22Rv1 (cell line): ENCODE measurements around the gene FGGY.

Source experiments
- H3K27ac ChIP-seq: fragments of 450-650 bp; 2 replicates; pipeline ENCODE4 v1.5.1; 2017
- CTCF ChIP-seq: fragments of 450-650 bp; IDR thresholded peaks from 2 replicates; pipeline ENCODE4 v1.5.1; 2017; ENCODE audit warnings: mild to moderate bottlenecking
- ZFX ChIP-seq: fragments of 450-650 bp; IDR thresholded peaks from 2 replicates; pipeline ENCODE4 v1.6.1; 2017; ENCODE audit warnings: antibody characterized with exemption, borderline replicate concordance

FGGY gene

DNA sequence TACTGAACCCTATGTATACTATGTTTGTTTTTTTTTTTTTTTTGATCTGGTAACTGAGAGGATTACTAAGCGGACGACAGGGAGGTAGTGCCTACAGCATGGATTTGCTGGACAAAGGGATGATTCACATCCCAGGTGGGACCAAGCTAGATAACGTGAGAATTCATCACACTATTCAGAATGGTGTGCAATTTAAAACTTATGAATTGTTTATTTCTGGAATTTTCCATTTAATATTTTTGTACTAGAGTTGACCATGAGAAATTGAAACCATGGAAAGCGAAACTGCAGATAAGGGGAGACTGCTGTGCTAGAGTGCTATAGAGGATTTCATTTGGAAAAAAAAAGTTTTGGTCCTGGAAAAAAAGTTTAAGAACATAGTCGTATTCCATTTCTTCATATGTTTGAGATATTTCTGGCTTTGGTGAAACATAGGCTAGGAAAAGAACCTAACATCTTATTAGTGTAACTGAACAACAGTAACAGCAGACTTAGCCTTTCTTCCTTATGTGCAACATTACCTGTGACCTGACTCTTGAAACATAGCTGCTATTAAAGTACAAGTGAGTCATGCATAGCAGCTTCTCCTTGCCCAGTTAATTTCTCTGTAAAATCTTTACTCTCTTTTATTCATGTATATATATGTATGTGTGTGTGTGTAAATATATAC lies 202.5 kb downstream of the FGGY start:
- no peak overlapping the region for H3K27ac ChIP-seq
- no peak for TF ChIP-seq CTCF
- TF ChIP-seq ZFX, result no peak

GRCh38 chr1:59499943-59500569 lies 203.2 kb downstream of the FGGY start:
- TF ChIP-seq CTCF, result no peak
- no peak for TF ChIP-seq ZFX

DNA sequence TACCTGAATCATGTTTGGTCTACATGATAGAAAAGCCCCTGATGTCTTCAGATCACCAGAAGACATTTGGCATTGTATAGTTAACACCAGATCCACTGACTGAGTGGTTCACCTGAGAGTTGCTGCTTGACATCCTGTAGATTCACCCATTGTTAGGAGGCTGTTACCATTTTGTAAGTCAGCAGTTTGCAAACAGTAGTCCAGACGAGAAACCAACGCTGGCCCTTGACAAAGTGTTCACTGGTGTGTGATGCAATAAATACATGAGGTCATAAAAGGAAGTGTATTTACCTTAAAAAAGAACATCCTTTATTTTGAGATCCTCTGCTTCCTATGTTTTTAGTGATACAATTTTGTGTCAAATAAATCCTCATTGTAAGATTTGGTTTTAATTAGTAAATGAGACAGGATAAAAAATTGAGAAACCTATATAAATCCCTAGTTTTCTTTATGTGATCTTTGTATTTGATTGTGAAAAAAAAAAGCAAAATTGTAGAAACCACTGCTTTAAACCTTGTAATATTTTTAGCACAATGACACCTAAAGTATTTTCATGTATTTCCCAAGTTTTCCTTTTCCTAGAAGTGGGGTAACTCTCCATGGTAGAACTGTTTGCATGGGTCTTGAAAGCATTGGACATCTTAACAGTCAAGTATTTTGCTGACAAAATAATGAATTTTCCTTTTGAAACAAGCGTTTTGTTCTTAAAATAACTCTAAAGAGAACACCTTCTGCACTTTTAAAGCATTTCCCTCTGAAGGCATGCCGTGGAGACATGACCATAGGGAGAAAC lies 204.3 kb downstream of the FGGY start:
- TF ChIP-seq ZFX (no peak), CTCF (no peak)
- H3K27ac ChIP-seq, result no peak overlapping the region

More at GRCh38 chr1:59499943-59500569, 203.2 kb downstream of the FGGY start:
- H3K27ac ChIP-seq, result no peak overlapping the region

DNA sequence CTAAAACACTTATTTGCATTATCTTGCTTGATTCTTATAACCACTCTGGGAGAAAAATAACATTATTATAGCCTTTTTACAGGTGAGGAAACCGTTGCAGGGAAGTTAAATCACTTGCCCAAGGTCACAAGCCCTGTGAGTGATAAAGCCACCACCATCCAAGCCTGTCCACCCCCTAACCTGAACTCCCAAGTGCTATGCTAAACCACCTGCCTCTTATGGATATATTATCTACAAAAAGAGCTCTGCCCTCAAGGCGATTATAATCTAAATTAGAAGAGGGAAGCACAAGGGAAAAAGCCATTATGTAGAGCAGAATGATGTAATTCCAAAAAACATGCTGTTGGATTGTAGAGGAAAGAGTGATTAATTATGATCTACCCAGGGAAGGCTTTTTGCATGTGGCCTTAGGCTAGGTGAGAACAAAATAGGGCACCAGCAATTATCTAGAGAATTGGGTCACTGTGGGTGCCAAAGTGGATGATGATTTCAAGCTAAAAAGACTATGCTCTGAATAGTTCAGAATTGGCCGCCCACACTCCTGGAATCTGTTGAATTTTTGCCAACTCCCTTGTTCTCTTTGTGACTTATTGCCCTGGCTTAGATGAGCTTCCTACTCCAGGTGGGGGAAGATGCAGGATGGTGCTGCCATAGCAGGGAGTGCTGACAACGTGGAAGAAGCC lies 205.3 kb downstream of the FGGY start:
- H3K27ac ChIP-seq, result no peak overlapping the region
- TF ChIP-seq CTCF (no peak), ZFX (no peak)

DNA sequence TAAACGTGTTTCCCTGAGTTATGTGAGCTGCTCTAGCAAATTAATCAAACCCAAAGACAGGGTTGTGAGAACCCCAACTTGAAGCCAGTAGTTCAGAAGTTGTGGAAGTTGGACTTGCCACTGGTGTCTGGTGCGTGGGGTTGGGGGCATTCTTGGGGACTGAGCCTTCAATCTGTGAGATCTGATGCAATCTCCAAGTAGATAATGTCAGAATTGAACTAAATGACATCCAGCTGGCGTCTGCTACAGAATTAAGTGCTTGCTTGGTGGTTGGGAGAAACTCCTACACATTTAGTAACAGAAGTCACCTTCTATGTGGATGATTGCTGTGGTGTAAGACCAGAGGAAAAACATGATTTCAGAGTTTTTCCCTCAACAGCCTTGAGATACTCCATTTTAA lies 207.4 kb downstream of the FGGY start:
- no peak overlapping the region for H3K27ac ChIP-seq
- no peak for TF ChIP-seq ZFX
- no peak for TF ChIP-seq CTCF

DNA sequence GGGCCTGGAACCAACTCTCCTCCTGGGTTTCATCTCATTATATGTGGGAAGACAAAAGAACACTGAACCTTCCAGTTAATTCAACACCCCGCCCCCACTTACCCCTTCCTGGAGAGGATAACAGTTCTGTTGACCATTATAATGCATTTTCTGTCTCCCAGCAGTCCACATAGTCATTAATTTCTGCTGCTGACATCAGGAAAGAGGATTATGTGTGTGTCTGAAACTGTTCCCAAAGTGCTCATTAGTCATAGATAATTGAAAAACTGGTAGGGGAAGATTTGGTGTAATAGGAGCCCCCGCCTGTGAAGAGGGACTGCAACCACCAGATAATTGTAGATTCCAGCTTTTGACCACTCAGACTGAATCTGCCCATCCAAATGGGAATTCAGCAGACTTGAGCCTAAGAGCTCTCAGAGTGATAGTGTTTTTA lies 208.7 kb downstream of the FGGY start:
- H3K27ac ChIP-seq, result no peak overlapping the region

More for the DNA sequence above, 208.7 kb downstream of the FGGY start:
- no peak for TF ChIP-seq CTCF
- no peak for TF ChIP-seq ZFX
